ENCODE results near the gene PGGHG. TPM values are rescaled to one million over a fixed set of nuclear protein-coding genes. Genes with fewer than 3 reads are reported as not detected.

Gene PGGHG
- total RNA-seq, 2 donors from 2014 or later: 10.6 to 12.9 TPM

- no peaks in the 10 kb centered on the region for H3K4me1 ChIP-seq
- H3K9ac ChIP-seq (ENCODE audit: low read depth in 2 of 2, low read length in 2 of 2): no peak overlapping the region
- no peak for DNase-seq
- no peak overlapping the region for H3K27ac ChIP-seq
- H3K36me3 ChIP-seq: no peaks in the 10 kb centered on the region
- no peaks in the 10 kb centered on the region for H3K27me3 ChIP-seq
- no peak for TF ChIP-seq CTCF (IDR thresholded peaks at IDR 0.05)
- intact Hi-C loops (cut with DNase I): no loop called here
- H3K4me3 ChIP-seq: no peak overlapping the region
- no peaks in the 10 kb centered on the region for H3K9me3 ChIP-seq
Measured at GRCh38 chr11:344836-345578, 56.1 kb downstream of the PGGHG start.

Other genes starting within 250 kb of the PGGHG start
- gene SCGB1C1, start 96.0 kb upstream of the PGGHG start, total RNA-seq: not detected
- 10 to 100 TPM; 51.0 to 62.2 TPM for gene BET1L, start 81.7 kb upstream of the PGGHG start, total RNA-seq
- 100 to 1,000 TPM in 1 of 2 donors, 10 to 100 TPM in 1; 69.3 to 112 TPM for gene RIC8A, start 81.4 kb upstream of the PGGHG start, total RNA-seq
- gene SIRT3, start 52.8 kb upstream of the PGGHG start, total RNA-seq: 10 to 100 TPM; 15.1 to 16.9 TPM
- gene PSMD13, start 52.1 kb upstream of the PGGHG start, total RNA-seq: 100 to 1,000 TPM in 1 of 2 donors, 10 to 100 TPM in 1; 99.0 to 145 TPM
- under 1 TPM; 0.17 to 0.72 TPM for gene NLRP6, start 10.7 kb upstream of the PGGHG start, total RNA-seq
- gene IFITM5, start 10.4 kb downstream of the PGGHG start, total RNA-seq: not detected
- gene IFITM2, start 18.7 kb downstream of the PGGHG start, total RNA-seq: 100 to 1,000 TPM in 1 of 2 donors, 10 to 100 TPM in 1; 74.1 to 115 TPM
- gene IFITM1, start 24.9 kb downstream of the PGGHG start, total RNA-seq: 100 to 1,000 TPM in 1 of 2 donors, 10 to 100 TPM in 1; 63.3 to 101 TPM
- 100 to 1,000 TPM; 132 to 160 TPM for gene IFITM3, start 31.7 kb downstream of the PGGHG start, total RNA-seq
- gene B4GALNT4, start 80.4 kb downstream of the PGGHG start, total RNA-seq: 1 to 10 TPM; 1.6 to 2.0 TPM
- 100 to 1,000 TPM; 167 to 247 TPM for gene PKP3, start 105.1 kb downstream of the PGGHG start, total RNA-seq
- 100 to 1,000 TPM in 1 of 2 donors, 10 to 100 TPM in 1; 91.4 to 177 TPM for gene SIGIRR, start 125.9 kb downstream of the PGGHG start, total RNA-seq
- gene ANO9, start 152.9 kb downstream of the PGGHG start, total RNA-seq: 100 to 1,000 TPM; 121 to 129 TPM
- 10 to 100 TPM; 20.6 to 27.6 TPM for gene PTDSS2, start 161.2 kb downstream of the PGGHG start, total RNA-seq
- 100 to 1,000 TPM; 106 to 140 TPM for gene RNH1, start 218.1 kb downstream of the PGGHG start, total RNA-seq
- 10 to 100 TPM; 38.4 to 67.0 TPM for gene HRAS, start 246.4 kb downstream of the PGGHG start, total RNA-seq
- 1 to 10 TPM; 2.8 to 3.2 TPM for gene LRRC56, start 248.4 kb downstream of the PGGHG start, total RNA-seq